GM18861 (cell line): ENCODE results near the gene TC2N.
A peak's percentile ranks its signal among the peaks of the same experiment; 100 is the strongest.
"Not testable (repeated sequence)": the region's sequence is repeated elsewhere in the genome, so short reads cannot be mapped to it uniquely, and the experiment has no call there.

ENCODE experiments used
- ATAC-seq: cut with Tn5 transposase; IDR thresholded peaks from one replicate; pipeline ENCODE4 v1.9.1; 2021; ENCODE audit not compliant: unreplicated experiment

TC2N gene

GRCh38 chr14:91889477-91890211 is 22.3 kb upstream of the TC2N start:
- ATAC-seq = no peak

- no peak for ATAC-seq
These were observed 21.5 kb upstream of the TC2N start for GRCh38 chr14:91888641-91889476.

- ATAC-seq = no peak
These were observed 19.6 kb upstream of the TC2N start for GRCh38 chr14:91886961-91887360.

GRCh38 chr14:91885839-91886238 is 18.5 kb upstream of the TC2N start:
- ATAC-seq = no peak

GRCh38 chr14:91885113-91885712 is 17.9 kb upstream of the TC2N start:
- ATAC-seq = no peak

GRCh38 chr14:91884664-91885063 is 17.3 kb upstream of the TC2N start:
- ATAC-seq = no peak

- ATAC-seq = no peak
These were observed 16.4 kb upstream of the TC2N start for GRCh38 chr14:91883753-91884152.

- ATAC-seq = no peak
These were observed 15.4 kb upstream of the TC2N start for GRCh38 chr14:91882776-91883175.

GRCh38 chr14:91882369-91882768 is 15.0 kb upstream of the TC2N start:
- no peak for ATAC-seq

- ATAC-seq = no peak
These were observed 11.9 kb upstream of the TC2N start for GRCh38 chr14:91879196-91879595.

- no peak for ATAC-seq
These were observed 10.9 kb upstream of the TC2N start for GRCh38 chr14:91878274-91878673.

GRCh38 chr14:91877376-91877915 is 10.1 kb upstream of the TC2N start:
- no peak for ATAC-seq

GRCh38 chr14:91876492-91876891 is 9.2 kb upstream of the TC2N start:
- no peak for ATAC-seq

- ATAC-seq = no peak
These were observed 8.4 kb upstream of the TC2N start for GRCh38 chr14:91875525-91876286.

- ATAC-seq = peak; percentile 60
These were observed 6.4 kb upstream of the TC2N start for GRCh38 chr14:91873471-91874415.

- no peak for ATAC-seq
These were observed 5.5 kb upstream of the TC2N start for GRCh38 chr14:91872517-91873470.

GRCh38 chr14:91872011-91872501 is 4.7 kb upstream of the TC2N start:
- ATAC-seq = peak; percentile 52

GRCh38 chr14:91871401-91871800 is 4.1 kb upstream of the TC2N start:
- ATAC-seq = not testable (repeated sequence)
